Measurements from ENCODE around the gene BCR.
"Not testable (repeated sequence)": the region's sequence is repeated elsewhere in the genome, so short reads cannot be mapped to it uniquely, and the experiment has no call there.

DNA sequence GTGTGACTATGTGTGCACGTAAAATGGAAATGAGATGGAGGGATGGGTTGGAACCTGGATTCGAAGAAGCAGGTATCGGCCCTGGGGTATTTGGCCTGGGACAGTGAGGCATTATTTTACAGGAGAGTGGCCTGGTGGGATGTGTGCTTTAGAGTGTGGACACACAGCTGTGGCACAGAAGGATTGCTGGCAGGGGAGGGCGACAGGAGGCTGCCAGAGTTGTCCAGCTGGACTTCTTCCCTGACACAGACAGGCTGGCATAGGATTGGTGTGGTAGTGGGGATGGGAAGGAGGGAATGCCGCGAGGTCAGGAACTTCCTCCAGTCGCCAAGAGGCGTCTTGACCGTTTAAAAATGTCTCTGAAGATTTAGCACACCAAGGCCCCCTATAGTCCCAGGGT is 157.4 kb downstream of the BCR start:
- not testable (repeated sequence) for TF ChIP-seq POLR2A (IDR thresholded peaks at IDR 0.05; ENCODE audit: low read depth, low read length); TAF1 (IDR thresholded peaks at IDR 0.05; ENCODE audit: borderline replicate concordance, low read depth, low read length)

All from GM12892 (cell line).